Tibial nerve (tissue), 4 donors: ENCODE results near the gene RPP30. TPM values are rescaled to one million over a fixed set of nuclear protein-coding genes. Genes with fewer than 3 reads are reported as not detected.

ENCODE experiments used
- DNase-seq, 2 donors: peaks; one replicate each; pipeline ENCODE4 v3.0.0-alpha.2; 2019; ENCODE audit warnings: low spot score in 2 of 2
- H3K27ac ChIP-seq, 4 donors: fragments of 200-600 bp; sonication (generic) in 3 of 4; one replicate each; pipeline ENCODE4 v1.5.1; 2017 to 2019; ENCODE audit warnings: mild to moderate bottlenecking in 1 of 4
- H3K27me3 ChIP-seq, 2 donors: fragments of 200-600 bp; sonication (generic) in 1 of 2; one replicate each; pipeline versions ENCODE4 v1.5.1 to v1.6.0; 2017 to 2019
- H3K36me3 ChIP-seq, 3 donors: fragments of 200-600 bp; sonication (generic); one replicate each; pipeline ENCODE4 v1.5.1; 2018 to 2019
- H3K4me1 ChIP-seq, 4 donors: fragments of 200-600 bp; sonication (generic) in 3 of 4; one replicate each; pipeline ENCODE4 v1.5.1; 2017 to 2019
- H3K4me3 ChIP-seq, 4 donors: fragments of 200-600 bp; sonication (generic) in 3 of 4; one replicate each; pipeline ENCODE4 v1.5.1; 2017 to 2019; ENCODE audit warnings: mild to moderate bottlenecking in 1 of 4, moderate library complexity in 1 of 4
- H3K9me3 ChIP-seq, 4 donors: fragments of 200-600 bp; sonication (generic) in 3 of 4; one replicate each; pipeline ENCODE4 v1.5.1; 2017 to 2019
- CTCF ChIP-seq, 5 experiments: fragments of 200-600 bp in 3 of 5; fragments of 450-650 bp in 2 of 5; sonication (generic) in 3 of 5; IDR thresholded peaks; one replicate each; pipeline ENCODE4 v1.5.1; 2016 to 2019; ENCODE audit warnings: antibody characterized with exemption in 5 of 5, mild to moderate bottlenecking in 3 of 5, moderate library complexity in 2 of 5
- EP300 ChIP-seq, 2 donors: sonication (generic); formaldehyde crosslinking; IDR thresholded peaks; one replicate each; pipeline ENCODE4 v1.6.1; 2017; ENCODE audit warnings: antibody characterized with exemption in 2 of 2, mild to moderate bottlenecking in 1 of 2
- POLR2A ChIP-seq, 2 donors: fragments of 450-650 bp; IDR thresholded peaks; one replicate each; pipeline ENCODE4 v1.6.1; 2017; ENCODE audit warnings: antibody characterized with exemption in 2 of 2, mild to moderate bottlenecking in 2 of 2, moderate library complexity in 2 of 2
- WGBS, 2 donors: methylation state at CpG; one replicate each; pipeline ENCODE4 v1.1.5; 2018; 5-methylcytosine and 5-hydroxymethylcytosine counted together
- total RNA-seq, 4 donors: library from RNA; depleted of rRNA; stranded (reverse); fragments of >200 nt; gene quantifications; one replicate each; pipeline ENCODE4 v1.1.0, GENCODE V29; 2016

Gene RPP30
- total RNA-seq, 4 donors from 2014 or later: 19.4 to 46.5 (median 35.2) TPM

GRCh38 chr10:90921906-90922305 lies 50.1 kb downstream of the RPP30 start:
- H3K9me3 ChIP-seq: no peaks in the 10 kb centered on the region
- WGBS, 2 donors: 74 to 76% methylated on average over 3 of the region's 3 CpGs
- no peak overlapping the region for H3K27ac ChIP-seq
- no peak overlapping the region for H3K4me3 ChIP-seq
- TF ChIP-seq EP300 (IDR thresholded peaks at IDR 0.05) (no peak), POLR2A (IDR thresholded peaks at IDR 0.05) (no peak), CTCF (IDR thresholded peaks at IDR 0.05) (no peak)
- H3K36me3 ChIP-seq: no peaks in the 10 kb centered on the region
- no peaks in the 10 kb centered on the region for H3K27me3 ChIP-seq
- DNase-seq: no peak
- H3K4me1 ChIP-seq: no peaks in the 10 kb centered on the region

- no peak overlapping the region for H3K27ac ChIP-seq
- 53 to 64% methylated on average over 2 of the region's 2 CpGs for WGBS, 2 donors
- no peaks in the 10 kb centered on the region for H3K9me3 ChIP-seq
- no peak overlapping the region for H3K4me3 ChIP-seq
- no peaks in the 10 kb centered on the region for H3K36me3 ChIP-seq
- no peak for DNase-seq
- no peaks in the 10 kb centered on the region for H3K4me1 ChIP-seq
- H3K27me3 ChIP-seq: no peaks in the 10 kb centered on the region
- TF ChIP-seq EP300 (IDR thresholded peaks at IDR 0.05): no peak
- TF ChIP-seq POLR2A (IDR thresholded peaks at IDR 0.05): no peak
- TF ChIP-seq CTCF (IDR thresholded peaks at IDR 0.05): no peak
These were observed 51.4 kb downstream of the RPP30 start for GRCh38 chr10:90923111-90923731.

- Histone ChIP-seq H3K9me3 (no peaks in the 10 kb centered on the region), H3K27ac (no peak overlapping the region), H3K4me1 (peaks cover 0 to 6% (median 0%) of the 10 kb centered on the region in 4 donors), H3K4me3 (no peak overlapping the region), H3K27me3 (no peaks in the 10 kb centered on the region), H3K36me3 (no peaks in the 10 kb centered on the region)
- TF ChIP-seq POLR2A (IDR thresholded peaks at IDR 0.05) (no peak), CTCF (IDR thresholded peaks at IDR 0.05) (no peak)
- 79 to 88% methylated on average over 3 of the region's 3 CpGs for WGBS, 2 donors
- DNase-seq: no peak
These were observed 52.8 kb downstream of the RPP30 start for GRCh38 chr10:90924552-90924951.

GRCh38 chr10:90925079-90926029 lies 53.6 kb downstream of the RPP30 start:
- no peaks in the 10 kb centered on the region for H3K36me3 ChIP-seq
- TF ChIP-seq POLR2A (IDR thresholded peaks at IDR 0.05): no peak
- TF ChIP-seq CTCF (IDR thresholded peaks at IDR 0.05): no peak
- no peak for TF ChIP-seq EP300 (IDR thresholded peaks at IDR 0.05)
- peaks cover 0 to 14% (median 0%) of the 10 kb centered on the region in 4 donors for H3K4me1 ChIP-seq
- no peak for DNase-seq
- no peaks in the 10 kb centered on the region for H3K27me3 ChIP-seq
- H3K9me3 ChIP-seq: no peaks in the 10 kb centered on the region
- 68 to 76% methylated on average over 5 of the region's 5 CpGs for WGBS, 2 donors
- H3K27ac ChIP-seq: no peak overlapping the region
- H3K4me3 ChIP-seq: no peak overlapping the region

GRCh38 chr10:90927293-90927692 lies 55.5 kb downstream of the RPP30 start:
- Histone ChIP-seq H3K4me1 (peaks cover 0 to 27% (median 0%) of the 10 kb centered on the region in 4 donors), H3K4me3 (no peak overlapping the region), H3K36me3 (no peaks in the 10 kb centered on the region), H3K27ac (no peak overlapping the region), H3K9me3 (no peaks in the 10 kb centered on the region), H3K27me3 (no peaks in the 10 kb centered on the region)
- no peak for DNase-seq
- 81 to 94% methylated on average over 2 of the region's 2 CpGs for WGBS, 2 donors
- TF ChIP-seq CTCF (IDR thresholded peaks at IDR 0.05): no peak
- TF ChIP-seq POLR2A (IDR thresholded peaks at IDR 0.05): no peak
- no peak for TF ChIP-seq EP300 (IDR thresholded peaks at IDR 0.05)
